ENCODE measurements around the gene CNTN5. TPM values are rescaled to one million over a fixed set of nuclear protein-coding genes. Genes with fewer than 3 reads are reported as not detected.

The CNTN5 gene
- total RNA-seq, 1 donor = under 0.01 TPM

DNA sequence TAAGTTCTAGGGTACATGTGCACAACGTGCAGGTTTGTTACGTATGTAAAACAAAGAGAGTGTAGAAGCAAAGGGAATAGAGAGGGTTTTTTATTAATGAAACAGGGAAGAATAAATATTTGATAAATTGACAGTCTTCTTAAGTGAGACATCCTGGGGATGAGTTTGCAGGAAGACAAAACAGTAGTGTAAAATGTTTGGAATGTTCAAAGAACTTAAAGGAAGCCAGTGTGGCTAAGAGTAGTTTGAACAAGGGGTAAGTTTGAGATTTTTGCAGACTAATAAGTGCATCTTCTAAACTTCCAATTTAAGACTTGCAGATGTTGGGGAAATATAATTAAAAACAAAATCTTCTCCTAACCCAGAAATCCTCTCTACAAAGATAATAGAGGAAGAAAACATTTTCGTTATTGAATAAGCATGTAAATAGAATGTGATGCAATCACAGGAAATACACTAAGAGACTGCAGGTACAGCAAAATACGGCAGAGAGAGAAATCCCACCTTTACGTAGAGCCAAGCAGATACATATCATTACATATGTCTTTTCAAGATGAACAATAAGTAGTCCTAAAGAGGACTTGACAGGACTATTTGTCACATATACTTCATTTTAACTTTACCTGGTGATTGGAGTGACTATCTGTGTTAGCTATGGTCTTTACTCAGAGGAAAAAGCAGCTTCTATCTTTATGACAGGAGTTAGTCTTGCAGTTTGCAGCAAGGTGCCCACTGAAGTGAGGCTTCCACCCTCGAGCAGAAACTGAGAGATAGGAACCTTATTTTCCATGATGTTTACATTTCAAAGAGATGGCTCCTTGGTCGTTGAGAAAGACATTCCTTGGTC is 402.1 kb downstream of the CNTN5 start:
- TF ChIP-seq, protein P1, sequence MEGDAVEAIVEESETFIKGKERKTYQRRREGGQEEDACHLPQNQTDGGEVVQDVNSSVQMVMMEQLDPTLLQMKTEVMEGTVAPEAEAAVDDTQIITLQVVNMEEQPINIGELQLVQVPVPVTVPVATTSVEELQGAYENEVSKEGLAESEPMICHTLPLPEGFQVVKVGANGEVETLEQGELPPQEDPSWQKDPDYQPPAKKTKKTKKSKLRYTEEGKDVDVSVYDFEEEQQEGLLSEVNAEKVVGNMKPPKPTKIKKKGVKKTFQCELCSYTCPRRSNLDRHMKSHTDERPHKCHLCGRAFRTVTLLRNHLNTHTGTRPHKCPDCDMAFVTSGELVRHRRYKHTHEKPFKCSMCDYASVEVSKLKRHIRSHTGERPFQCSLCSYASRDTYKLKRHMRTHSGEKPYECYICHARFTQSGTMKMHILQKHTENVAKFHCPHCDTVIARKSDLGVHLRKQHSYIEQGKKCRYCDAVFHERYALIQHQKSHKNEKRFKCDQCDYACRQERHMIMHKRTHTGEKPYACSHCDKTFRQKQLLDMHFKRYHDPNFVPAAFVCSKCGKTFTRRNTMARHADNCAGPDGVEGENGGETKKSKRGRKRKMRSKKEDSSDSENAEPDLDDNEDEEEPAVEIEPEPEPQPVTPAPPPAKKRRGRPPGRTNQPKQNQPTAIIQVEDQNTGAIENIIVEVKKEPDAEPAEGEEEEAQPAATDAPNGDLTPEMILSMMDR (IDR thresholded peaks at IDR 0.05; ENCODE audit: insufficient read depth, low read depth, low read length) = no peak
- peak; percentile 2 for DNase-seq (ENCODE audit: low read depth)
- H3K4me3 ChIP-seq (ENCODE audit: low read depth, low read length) = no peak overlapping the region

DNA sequence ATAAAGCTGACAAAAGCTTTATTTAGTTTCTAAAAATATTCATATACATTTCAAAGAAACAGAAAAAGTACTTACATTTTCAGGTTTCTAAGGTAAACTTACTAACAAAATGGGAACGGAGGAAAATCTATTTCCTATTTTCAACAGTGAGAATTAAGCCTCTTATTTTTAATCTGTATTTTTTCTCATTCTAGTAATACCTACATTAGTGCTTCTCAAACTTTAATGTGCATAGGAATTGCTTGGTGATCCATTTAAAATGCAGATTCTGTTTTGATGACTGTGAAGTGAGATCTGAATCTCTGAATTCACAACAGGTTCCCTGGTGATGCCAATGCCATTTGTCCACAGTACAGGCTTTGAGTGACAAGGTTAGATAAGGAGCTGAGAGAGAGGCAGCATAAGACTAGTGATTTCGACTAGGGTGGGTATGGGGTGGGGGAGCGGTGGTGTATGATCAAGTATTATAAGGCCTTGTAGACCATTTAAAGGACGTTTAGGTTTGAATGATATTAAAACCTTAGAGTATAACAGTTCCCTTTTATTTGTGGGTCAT is 402.8 kb downstream of the CNTN5 start:
- no peak for DNase-seq (ENCODE audit: low read depth)
- TF ChIP-seq, protein P1 (IDR thresholded peaks at IDR 0.05; ENCODE audit: insufficient read depth, low read depth, low read length) = no peak
- H3K4me3 ChIP-seq (ENCODE audit: low read depth, low read length) = no peak overlapping the region

DNA sequence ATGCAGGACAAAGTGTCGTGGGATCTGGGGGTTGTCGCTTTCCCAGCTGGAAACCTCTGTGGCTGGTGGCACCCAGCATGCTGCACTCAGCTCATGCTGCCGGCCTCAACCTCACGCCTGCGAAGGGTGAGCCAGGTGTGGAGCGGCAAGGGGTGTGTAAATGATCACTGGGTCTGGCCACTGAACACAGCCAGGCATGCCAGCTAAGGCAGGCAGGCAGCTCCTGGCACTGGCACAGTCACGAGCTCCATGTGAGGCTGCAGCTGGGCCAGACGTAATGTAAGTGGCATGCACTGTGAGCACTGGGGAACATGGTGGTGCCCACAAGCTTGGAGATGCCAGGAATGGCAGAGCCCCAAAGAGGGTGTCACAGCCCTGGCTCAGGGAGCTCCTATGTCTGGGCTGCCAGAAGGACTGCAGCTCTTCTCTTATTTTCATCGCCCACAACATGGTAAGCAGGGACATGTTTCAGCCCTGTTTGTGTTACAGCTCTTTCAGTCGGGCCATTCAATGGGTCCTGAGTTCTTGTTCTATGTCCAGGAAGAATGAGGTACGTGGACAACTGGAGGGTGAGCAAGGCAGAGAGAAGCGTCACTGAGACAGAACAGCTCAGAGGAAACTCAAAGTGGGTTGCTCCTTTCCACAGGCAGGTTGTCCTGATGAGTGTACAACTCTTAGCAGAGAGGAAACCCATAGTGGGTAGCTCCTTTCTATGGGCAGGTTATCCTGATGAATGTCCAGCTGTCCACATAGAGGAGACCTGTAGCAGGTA is 403.8 kb downstream of the CNTN5 start:
- TF ChIP-seq, protein P1 (IDR thresholded peaks at IDR 0.05; ENCODE audit: insufficient read depth, low read depth, low read length) = no peak
- no peak overlapping the region for H3K4me3 ChIP-seq (ENCODE audit: low read depth, low read length)
- no peak for DNase-seq (ENCODE audit: low read depth)

DNA sequence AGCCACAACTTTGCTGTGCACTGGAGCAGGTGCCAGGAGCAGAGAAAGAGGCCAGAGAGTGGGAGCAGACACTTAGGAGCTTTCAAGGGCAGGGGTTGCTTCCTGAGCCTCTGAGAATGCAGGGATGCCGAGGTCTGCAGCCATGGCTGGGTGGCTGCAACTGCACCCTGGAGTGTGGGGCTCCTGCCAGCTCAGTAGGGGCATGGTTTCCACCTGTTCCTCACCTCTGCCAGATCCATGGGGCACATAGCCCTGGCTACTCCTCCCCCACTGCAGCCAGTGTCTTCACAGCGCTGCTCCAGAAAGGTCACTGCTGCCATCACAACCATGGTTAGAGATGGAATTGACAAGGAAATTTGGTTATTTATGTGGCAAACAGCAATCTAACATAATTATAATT is 404.8 kb downstream of the CNTN5 start:
- DNase-seq (ENCODE audit: low read depth) = no peak
- TF ChIP-seq, protein P1 (IDR thresholded peaks at IDR 0.05; ENCODE audit: insufficient read depth, low read depth, low read length) = no peak
- no peak overlapping the region for H3K4me3 ChIP-seq (ENCODE audit: low read depth, low read length)

DNA sequence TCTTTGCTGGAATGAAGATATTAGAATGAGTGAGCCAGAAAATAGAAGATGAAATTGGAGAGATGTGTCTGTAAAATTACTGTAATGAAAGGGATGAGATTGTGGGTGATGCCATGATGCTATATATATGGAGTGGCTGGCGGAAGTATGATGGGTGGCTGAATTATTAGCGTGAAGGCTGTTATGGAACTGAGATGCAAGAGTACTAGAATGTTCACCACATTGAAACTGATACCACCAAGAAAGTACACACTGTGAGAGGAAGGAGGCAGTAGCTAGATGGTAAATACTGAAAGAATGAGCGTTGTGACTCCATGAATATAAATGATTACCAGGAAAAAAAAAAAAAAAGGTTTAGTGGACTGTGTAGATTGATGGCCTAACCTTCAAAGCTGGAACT is 411.9 kb downstream of the CNTN5 start:
- no peak overlapping the region for H3K4me3 ChIP-seq (ENCODE audit: low read depth, low read length)
- DNase-seq (ENCODE audit: low read depth) = no peak
- TF ChIP-seq, protein P1 (IDR thresholded peaks at IDR 0.05; ENCODE audit: insufficient read depth, low read depth, low read length) = no peak

DNA sequence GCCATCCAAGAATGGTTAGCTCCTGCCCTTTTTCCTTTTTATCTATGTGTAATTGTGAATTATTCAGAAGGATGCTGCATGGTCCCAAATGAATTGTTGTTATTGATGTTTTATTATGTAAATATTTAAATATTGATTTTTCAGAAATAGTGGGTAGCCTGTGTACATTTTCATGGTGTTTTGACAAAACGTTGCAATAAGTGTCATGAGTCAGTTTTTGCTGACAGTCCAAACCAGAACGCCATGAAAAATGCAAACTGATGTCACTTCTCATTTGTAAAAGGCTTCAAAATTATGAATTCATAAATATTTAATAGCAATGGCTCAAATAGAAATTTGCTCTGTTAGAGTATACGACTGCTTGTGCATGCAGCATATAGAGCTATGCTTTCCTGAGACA is 422.5 kb downstream of the CNTN5 start:
- no peak for DNase-seq (ENCODE audit: low read depth)
- TF ChIP-seq, protein P1 (IDR thresholded peaks at IDR 0.05; ENCODE audit: insufficient read depth, low read depth, low read length) = no peak
- no peak overlapping the region for H3K4me3 ChIP-seq (ENCODE audit: low read depth, low read length)
